ENCODE measurements around the gene SLCO3A1. TPM values are rescaled to one million over a fixed set of nuclear protein-coding genes. Genes with fewer than 3 reads are reported as not detected.

Gene SLCO3A1
- total and polyA plus RNA-seq, 2 of the 8 experiments (the other 6 are each of a cell fraction or from before 2014, with no cell fraction given) = 15.1 to 20.4 TPM

DNA sequence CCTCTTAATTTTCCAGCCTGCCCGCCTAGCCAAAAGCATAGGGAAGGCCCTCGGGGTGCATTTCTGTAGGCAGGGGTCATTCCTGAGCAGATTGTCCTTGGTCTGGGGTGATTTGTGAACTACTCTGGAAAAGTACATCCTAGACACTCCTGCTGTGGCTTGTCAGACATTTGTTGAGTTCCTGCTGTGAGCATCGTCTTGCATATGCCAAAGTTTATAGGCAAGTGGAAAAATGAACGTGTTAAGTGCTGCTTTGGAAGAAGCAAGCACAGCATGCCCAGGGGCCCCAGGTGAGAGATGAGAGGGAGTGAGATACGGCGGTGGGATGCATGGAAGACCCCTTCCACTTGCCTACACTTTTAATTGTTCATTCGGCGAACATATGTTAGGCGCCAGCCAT is 302.4 kb downstream of the SLCO3A1 start:
- POLR2A ChIA-PET (ENCODE audit: partially characterized antibody) = no interaction called here
- H3K36me3 ChIP-seq (ENCODE audit: control insufficient read depth in 2 of 4, insufficient read depth in 4 of 4, low read length in 3 of 4) = no peaks in the 10 kb centered on the region
- H2BK5ac ChIP-seq (ENCODE audit: low read depth, low read length) = no peak overlapping the region
- CTCF ChIA-PET (ENCODE audit: partially characterized antibody) = interaction anchor here (0.9 to 1.4 kb wide), 4 partner anchors 10 to 45 kb away, joined by 3 to 5 read pairs (median 3); no protein-coding TSS in a partner anchor
- H3K79me1 ChIP-seq (ENCODE audit: low read depth, low read length) = no peaks in the 10 kb centered on the region
- H3K79me2 ChIP-seq (ENCODE audit: control insufficient read depth in 1 of 2, insufficient read depth in 2 of 2, low read length in 2 of 2) = no peaks in the 10 kb centered on the region
- H2BK15ac ChIP-seq (ENCODE audit: low read length) = 0 out of 2 replicates have a peak overlapping the region, but pooled peaks have one; percentile 40
- no peaks in the 10 kb centered on the region for H4K20me1 ChIP-seq (replicated peaks in 1 of 2; ENCODE audit: control insufficient read depth in 1 of 2, insufficient read depth in 2 of 2, low read length in 2 of 2)
- no peak overlapping the region for H3K27ac ChIP-seq (ENCODE audit: low read depth, low read length)
- peak overlapping the region; percentile 56; the same call in 1 of the 2 replicates for H2BK20ac ChIP-seq (ENCODE audit: low read length)
- no peaks in the 10 kb centered on the region for H3K9me3 ChIP-seq (ENCODE audit: insufficient read depth in 2 of 2, low read depth in 1 of 2, low read length in 1 of 2)
- H3K23me2 ChIP-seq (ENCODE audit: low read depth, low read length) = no peaks in the 10 kb centered on the region; the same call in 1 of the 2 replicates
- no peaks in the 10 kb centered on the region for H3K27me3 ChIP-seq (replicated peaks in 1 of 4; ENCODE audit: control insufficient read depth in 3 of 4, extremely low read depth in 1 of 4, insufficient read depth in 3 of 4, low read length in 3 of 4)
- no peak overlapping the region for H3K4me3 ChIP-seq (ENCODE audit: extremely low read depth in 1 of 4, insufficient read depth in 2 of 4, low read depth in 3 of 4, low read length in 4 of 4)
- H4K5ac ChIP-seq (ENCODE audit: insufficient read length, low read depth, low read length) = no peak overlapping the region
- no peak overlapping the region for H2BK12ac ChIP-seq (ENCODE audit: low read depth, low read length)
- H4K8ac ChIP-seq (ENCODE audit: extremely low read depth, insufficient read depth, low read length) = no peak overlapping the region
- H3K4me1 ChIP-seq (replicated peaks in 1 of 4; ENCODE audit: control insufficient read depth in 3 of 4, insufficient read depth in 4 of 4, low read length in 3 of 4) = peaks cover 6 to 22% (median 20%) of the 10 kb centered on the region in 4 experiments
- H3K4me2 ChIP-seq (ENCODE audit: insufficient read depth in 1 of 2, low read depth in 2 of 2, low read length in 2 of 2) = no peak overlapping the region
- FAIRE-seq = no peak
- no peak overlapping the region for H2BK120ac ChIP-seq (replicated peaks; ENCODE audit: low read depth, low read length)
- 91% methylated on average over 9 of the region's 9 CpGs; no CpG with 5 or more reads in 1 of the 2 experiments for WGBS, 2 experiments (ENCODE audit: extremely low coverage in 1 of 2, insufficient coverage in 1 of 2, insufficient read length in 1 of 2, insufficient replicate concordance in 2 of 2, low coverage in 1 of 2, low lambda C conversion rate in 2 of 2, missing lambda C conversion rate in 1 of 2)
- no peak overlapping the region for H3K18ac ChIP-seq (ENCODE audit: extremely low read depth, low read length)
- no peak overlapping the region for H3K14ac ChIP-seq (ENCODE audit: insufficient read length)
- H4K91ac ChIP-seq (replicated peaks; ENCODE audit: insufficient read length, low read length) = no peak overlapping the region
- H3K56ac ChIP-seq (replicated peaks; ENCODE audit: insufficient read length, low read depth, low read length) = no peak overlapping the region
- no peak overlapping the region for H3K9ac ChIP-seq (replicated peaks in 1 of 4; ENCODE audit: extremely low read depth in 1 of 4, low read depth in 3 of 4, low read length in 3 of 4)
- no peak overlapping the region for H3K23ac ChIP-seq (ENCODE audit: insufficient read length)
- H3K4ac ChIP-seq (replicated peaks; ENCODE audit: insufficient read length, low read depth, low read length) = no peak overlapping the region
- H2AFZ ChIP-seq (ENCODE audit: low read length) = no peak overlapping the region
- TF ChIP-seq, protein P1, sequence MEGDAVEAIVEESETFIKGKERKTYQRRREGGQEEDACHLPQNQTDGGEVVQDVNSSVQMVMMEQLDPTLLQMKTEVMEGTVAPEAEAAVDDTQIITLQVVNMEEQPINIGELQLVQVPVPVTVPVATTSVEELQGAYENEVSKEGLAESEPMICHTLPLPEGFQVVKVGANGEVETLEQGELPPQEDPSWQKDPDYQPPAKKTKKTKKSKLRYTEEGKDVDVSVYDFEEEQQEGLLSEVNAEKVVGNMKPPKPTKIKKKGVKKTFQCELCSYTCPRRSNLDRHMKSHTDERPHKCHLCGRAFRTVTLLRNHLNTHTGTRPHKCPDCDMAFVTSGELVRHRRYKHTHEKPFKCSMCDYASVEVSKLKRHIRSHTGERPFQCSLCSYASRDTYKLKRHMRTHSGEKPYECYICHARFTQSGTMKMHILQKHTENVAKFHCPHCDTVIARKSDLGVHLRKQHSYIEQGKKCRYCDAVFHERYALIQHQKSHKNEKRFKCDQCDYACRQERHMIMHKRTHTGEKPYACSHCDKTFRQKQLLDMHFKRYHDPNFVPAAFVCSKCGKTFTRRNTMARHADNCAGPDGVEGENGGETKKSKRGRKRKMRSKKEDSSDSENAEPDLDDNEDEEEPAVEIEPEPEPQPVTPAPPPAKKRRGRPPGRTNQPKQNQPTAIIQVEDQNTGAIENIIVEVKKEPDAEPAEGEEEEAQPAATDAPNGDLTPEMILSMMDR (IDR thresholded peaks at IDR 0.05; ENCODE audit: control extremely low read depth in 1 of 3, insufficient read depth in 1 of 3, low read depth in 1 of 3, low read length in 3 of 3) = no peak
- TF ChIP-seq NRF1 (IDR thresholded peaks at IDR 0.05; ENCODE audit: low read depth, low read length) (no peak), MAX (IDR thresholded peaks at IDR 0.05) (no peak), BACH1 (IDR thresholded peaks at IDR 0.05; ENCODE audit: low read length) (no peak)
- peak overlapping the region; percentile 77; the same call in 1 of the 2 replicates for H2AK5ac ChIP-seq (ENCODE audit: low read depth, low read length)
- no peak for DNase-seq (ENCODE audit: low read depth in 1 of 2, low spot score in 2 of 2)
